Activated CD4-positive, alpha-beta T cell treated with anti-CD3 and anti-CD28 coated beads, Interleukin-2, amount 50 U/mL, for 16 hours (primary cell): Measurements from ENCODE around the gene USP10.
A peak's percentile ranks its signal among the peaks of the same experiment; 100 is the strongest.

Source experiments
- DNase-seq: peaks from one replicate; pipeline ENCODE4 v3.0.0-alpha.2; 2020

Gene USP10

GRCh38 chr16:84700446-84701300 lies 873 bp downstream of the USP10 start:
- DNase-seq: peak; percentile 48

GRCh38 chr16:84703681-84704080 lies 3.9 kb downstream of the USP10 start:
- DNase-seq: no peak

GRCh38 chr16:84704253-84704652 lies 4.5 kb downstream of the USP10 start:
- no peak for DNase-seq

- DNase-seq: no peak
These were observed 7.1 kb downstream of the USP10 start for GRCh38 chr16:84706856-84707255.

GRCh38 chr16:84709609-84710008 lies 9.8 kb downstream of the USP10 start:
- no peak for DNase-seq

GRCh38 chr16:84710686-84711085 lies 10.9 kb downstream of the USP10 start:
- no peak for DNase-seq

- DNase-seq: no peak
These were observed 12.4 kb downstream of the USP10 start for GRCh38 chr16:84712138-84712671.

GRCh38 chr16:84712801-84713775 lies 13.3 kb downstream of the USP10 start:
- no peak for DNase-seq

- DNase-seq: no peak
These were observed 14.2 kb downstream of the USP10 start for GRCh38 chr16:84714028-84714427.

GRCh38 chr16:84715424-84715823 lies 15.6 kb downstream of the USP10 start:
- no peak for DNase-seq

- no peak for DNase-seq
These were observed 16.1 kb downstream of the USP10 start for GRCh38 chr16:84715854-84716253.

GRCh38 chr16:84716740-84717139 lies 16.9 kb downstream of the USP10 start:
- no peak for DNase-seq

GRCh38 chr16:84717484-84717883 lies 17.7 kb downstream of the USP10 start:
- no peak for DNase-seq

- DNase-seq: no peak
These were observed 20.4 kb downstream of the USP10 start for GRCh38 chr16:84720177-84720579.

GRCh38 chr16:84722068-84722467 lies 22.3 kb downstream of the USP10 start:
- no peak for DNase-seq

- no peak for DNase-seq
These were observed 24.1 kb downstream of the USP10 start for GRCh38 chr16:84723906-84724305.

GRCh38 chr16:84724606-84725309 lies 25.0 kb downstream of the USP10 start:
- DNase-seq: peak; percentile 47

- no peak for DNase-seq
These were observed 25.8 kb downstream of the USP10 start for GRCh38 chr16:84725481-84726078.

- DNase-seq: peak; percentile 74
These were observed 26.4 kb downstream of the USP10 start for GRCh38 chr16:84726079-84726668.

GRCh38 chr16:84726669-84727467 lies 27.1 kb downstream of the USP10 start:
- no peak for DNase-seq

GRCh38 chr16:84728853-84729424 lies 29.1 kb downstream of the USP10 start:
- DNase-seq: no peak
